ENCODE measurements around the gene EMP2. TPM values are rescaled to one million over a fixed set of nuclear protein-coding genes. Genes with fewer than 3 reads are reported as not detected.

The EMP2 gene
- total RNA-seq, 2 donors from 2014 or later = 40.3 to 66.8 TPM

- Histone ChIP-seq H3K9me3 (no peaks in the 10 kb centered on the region), H3K27ac (no peak overlapping the region), H3K4me1 (no peaks in the 10 kb centered on the region), H3K27me3 (no peaks in the 10 kb centered on the region), H3K4me3 (no peak overlapping the region), H3K36me3 (no peaks in the 10 kb centered on the region)
- TF ChIP-seq, protein P1, sequence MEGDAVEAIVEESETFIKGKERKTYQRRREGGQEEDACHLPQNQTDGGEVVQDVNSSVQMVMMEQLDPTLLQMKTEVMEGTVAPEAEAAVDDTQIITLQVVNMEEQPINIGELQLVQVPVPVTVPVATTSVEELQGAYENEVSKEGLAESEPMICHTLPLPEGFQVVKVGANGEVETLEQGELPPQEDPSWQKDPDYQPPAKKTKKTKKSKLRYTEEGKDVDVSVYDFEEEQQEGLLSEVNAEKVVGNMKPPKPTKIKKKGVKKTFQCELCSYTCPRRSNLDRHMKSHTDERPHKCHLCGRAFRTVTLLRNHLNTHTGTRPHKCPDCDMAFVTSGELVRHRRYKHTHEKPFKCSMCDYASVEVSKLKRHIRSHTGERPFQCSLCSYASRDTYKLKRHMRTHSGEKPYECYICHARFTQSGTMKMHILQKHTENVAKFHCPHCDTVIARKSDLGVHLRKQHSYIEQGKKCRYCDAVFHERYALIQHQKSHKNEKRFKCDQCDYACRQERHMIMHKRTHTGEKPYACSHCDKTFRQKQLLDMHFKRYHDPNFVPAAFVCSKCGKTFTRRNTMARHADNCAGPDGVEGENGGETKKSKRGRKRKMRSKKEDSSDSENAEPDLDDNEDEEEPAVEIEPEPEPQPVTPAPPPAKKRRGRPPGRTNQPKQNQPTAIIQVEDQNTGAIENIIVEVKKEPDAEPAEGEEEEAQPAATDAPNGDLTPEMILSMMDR (IDR thresholded peaks at IDR 0.05) = no peak
- no peak for DNase-seq (ENCODE audit: low spot score)
These were observed 8.7 kb upstream of the EMP2 start for GRCh38 chr16:10589109-10589508.

GRCh38 chr16:10587622-10588021, 7.2 kb upstream of the EMP2 start:
- no peak for DNase-seq (ENCODE audit: low spot score)
- no peak overlapping the region for H3K4me3 ChIP-seq
- H3K9me3 ChIP-seq = no peaks in the 10 kb centered on the region
- H3K4me1 ChIP-seq = no peaks in the 10 kb centered on the region
- TF ChIP-seq, protein P1 (IDR thresholded peaks at IDR 0.05) = no peak
- H3K36me3 ChIP-seq = no peaks in the 10 kb centered on the region
- H3K27ac ChIP-seq = no peak overlapping the region
- H3K27me3 ChIP-seq = no peaks in the 10 kb centered on the region

- DNase-seq (ENCODE audit: low spot score) = no peak
- H3K4me3 ChIP-seq = no peak overlapping the region
- H3K9me3 ChIP-seq = no peaks in the 10 kb centered on the region
- H3K27me3 ChIP-seq = no peaks in the 10 kb centered on the region
- TF ChIP-seq, protein P1 (IDR thresholded peaks at IDR 0.05) = no peak
- H3K27ac ChIP-seq = no peak overlapping the region
- H3K4me1 ChIP-seq = peaks cover 0 to 8% of the 10 kb centered on the region in 2 donors
- no peaks in the 10 kb centered on the region for H3K36me3 ChIP-seq
These were observed 4.6 kb upstream of the EMP2 start for GRCh38 chr16:10584981-10585438.

GRCh38 chr16:10583269-10583668, 2.9 kb upstream of the EMP2 start:
- no peaks in the 10 kb centered on the region for H3K36me3 ChIP-seq
- TF ChIP-seq, protein P1 (IDR thresholded peaks at IDR 0.05) = no peak
- no peak overlapping the region for H3K27ac ChIP-seq
- no peaks in the 10 kb centered on the region for H3K9me3 ChIP-seq
- no peak for DNase-seq (ENCODE audit: low spot score)
- no peaks in the 10 kb centered on the region for H3K27me3 ChIP-seq
- peaks cover 0 to 21% of the 10 kb centered on the region in 2 donors for H3K4me1 ChIP-seq
- no peak overlapping the region for H3K4me3 ChIP-seq

- Histone ChIP-seq H3K27ac (peak overlapping the region; percentile 98), H3K9me3 (no peaks in the 10 kb centered on the region), H3K4me1 (peaks cover 0 to 38% of the 10 kb centered on the region in 2 donors), H3K36me3 (no peaks in the 10 kb centered on the region), H3K27me3 (no peaks in the 10 kb centered on the region), H3K4me3 (no peak overlapping the region)
- TF ChIP-seq, protein P1 (IDR thresholded peaks at IDR 0.05) = no peak
- no peak for DNase-seq (ENCODE audit: low spot score)
These were observed 1.1 kb upstream of the EMP2 start for GRCh38 chr16:10581507-10581906.

DNA sequence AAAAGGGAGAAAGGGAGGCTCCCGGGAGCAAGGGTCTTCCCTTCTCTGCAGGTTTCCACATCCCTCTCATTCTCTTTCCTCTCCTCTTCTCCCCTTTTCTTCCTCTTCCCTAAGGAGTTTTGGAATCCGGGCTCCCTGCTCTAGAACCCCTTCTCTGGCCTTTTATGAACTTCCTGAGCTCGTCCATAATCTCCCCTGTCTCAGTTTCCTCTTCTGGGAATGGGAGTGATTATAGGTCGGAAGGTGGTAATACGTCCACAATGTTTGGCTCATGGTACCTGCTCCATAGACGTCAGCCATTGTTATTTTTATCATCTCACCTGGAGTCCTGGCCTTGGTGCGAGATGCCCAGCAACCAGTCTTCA, 467 bp upstream of the EMP2 start:
- Histone ChIP-seq H3K4me3 (peak overlapping the region; percentile 82 to 98), H3K27me3 (no peaks in the 10 kb centered on the region), H3K9me3 (no peaks in the 10 kb centered on the region), H3K27ac (peak overlapping the region; percentile 98), H3K4me1 (peaks cover 0 to 45% of the 10 kb centered on the region in 2 donors), H3K36me3 (no peaks in the 10 kb centered on the region)
- no peak for DNase-seq (ENCODE audit: low spot score)
- TF ChIP-seq, protein P1 (IDR thresholded peaks at IDR 0.05) = no peak

Data from right atrium auricular region (tissue), 2 donors.